Peyer's patch (tissue), 4 donors: ENCODE data around the gene MAGI2.

Experiments used
- POLR2A ChIP-seq, 2 donors: fragments of 450-650 bp; IDR thresholded peaks; one replicate each; pipeline ENCODE4 v1.5.1; 2017; ENCODE audit warnings: antibody characterized with exemption in 2 of 2, mild to moderate bottlenecking in 2 of 2, moderate library complexity in 2 of 2
- TF ChIP-seq, protein P1 (sequence below), 6 experiments: fragments of 450-650 bp in 4 of 6; fragments of 200-600 bp in 2 of 6; sonication (generic) in 1 of 6; IDR thresholded peaks; one replicate each; pipeline ENCODE4 v1.5.1; 2017 to 2019; ENCODE audit warnings: antibody characterized with exemption in 6 of 6, mild to moderate bottlenecking in 3 of 6, moderate library complexity in 1 of 6

DNA sequence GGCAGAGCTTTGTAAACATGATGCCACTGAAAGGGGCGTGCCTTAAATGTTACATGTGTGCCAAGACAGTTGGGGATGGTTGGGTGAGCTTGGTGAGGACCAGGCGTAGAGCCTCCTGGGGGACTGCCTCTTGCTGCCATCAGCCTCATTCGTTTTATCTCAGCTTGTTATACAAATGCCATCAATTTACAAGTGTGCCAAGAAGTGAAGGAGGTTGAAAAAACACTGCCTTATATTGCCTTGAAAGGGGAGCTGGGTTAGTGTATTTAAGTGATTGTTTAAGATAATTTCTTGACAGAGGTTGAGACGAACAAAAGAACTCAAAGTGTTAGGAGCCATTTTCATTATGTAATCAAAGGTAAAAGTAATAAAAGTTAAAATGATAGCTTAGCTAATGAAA, 1300.2 kb downstream of the MAGI2 start:
- no peak for TF ChIP-seq POLR2A (IDR thresholded peaks at IDR 0.05)
- TF ChIP-seq, protein P1, sequence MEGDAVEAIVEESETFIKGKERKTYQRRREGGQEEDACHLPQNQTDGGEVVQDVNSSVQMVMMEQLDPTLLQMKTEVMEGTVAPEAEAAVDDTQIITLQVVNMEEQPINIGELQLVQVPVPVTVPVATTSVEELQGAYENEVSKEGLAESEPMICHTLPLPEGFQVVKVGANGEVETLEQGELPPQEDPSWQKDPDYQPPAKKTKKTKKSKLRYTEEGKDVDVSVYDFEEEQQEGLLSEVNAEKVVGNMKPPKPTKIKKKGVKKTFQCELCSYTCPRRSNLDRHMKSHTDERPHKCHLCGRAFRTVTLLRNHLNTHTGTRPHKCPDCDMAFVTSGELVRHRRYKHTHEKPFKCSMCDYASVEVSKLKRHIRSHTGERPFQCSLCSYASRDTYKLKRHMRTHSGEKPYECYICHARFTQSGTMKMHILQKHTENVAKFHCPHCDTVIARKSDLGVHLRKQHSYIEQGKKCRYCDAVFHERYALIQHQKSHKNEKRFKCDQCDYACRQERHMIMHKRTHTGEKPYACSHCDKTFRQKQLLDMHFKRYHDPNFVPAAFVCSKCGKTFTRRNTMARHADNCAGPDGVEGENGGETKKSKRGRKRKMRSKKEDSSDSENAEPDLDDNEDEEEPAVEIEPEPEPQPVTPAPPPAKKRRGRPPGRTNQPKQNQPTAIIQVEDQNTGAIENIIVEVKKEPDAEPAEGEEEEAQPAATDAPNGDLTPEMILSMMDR (IDR thresholded peaks at IDR 0.05), result no peak
